Measurements from ENCODE around the gene FXYD3. TPM values are rescaled to one million over a fixed set of nuclear protein-coding genes. Genes with fewer than 3 reads are reported as not detected.

The FXYD3 gene
- polyA plus RNA-seq, 1 donor (not counting 4 experiments of a cell fraction or from before 2014, with no cell fraction given): 851 TPM

GRCh38 chr19:35155441-35155840 lies 39.8 kb downstream of the FXYD3 start:
- H3K27ac ChIP-seq (ENCODE audit: control insufficient read depth, insufficient read depth, low read length): peak overlapping the region; percentile 66
- H3K9me3 ChIP-seq (ENCODE audit: control insufficient read depth, low read depth, low read length): no peaks in the 10 kb centered on the region
- peaks cover 36% of the 10 kb centered on the region for H3K79me2 ChIP-seq (ENCODE audit: control insufficient read depth, insufficient read depth, low read length)
- H3K4me1 ChIP-seq (ENCODE audit: control insufficient read depth, extremely low read depth, insufficient read depth, low read length): peaks cover 20% of the 10 kb centered on the region
- H2AFZ ChIP-seq (ENCODE audit: control insufficient read depth, low read length): peak overlapping the region; percentile 6
- H3K9me1 ChIP-seq (ENCODE audit: control insufficient read depth, extremely low read depth, insufficient read depth, low read length): no peaks in the 10 kb centered on the region
- peak overlapping the region; percentile 90 for H3K4me2 ChIP-seq (ENCODE audit: control insufficient read depth, extremely low read depth, insufficient read depth, low read depth, low read length)
- dilution Hi-C loops (cut with MboI; ENCODE audit: extremely low pct_ligation_motif_present, low sequenced_read_pairs): no loop called here
- DNase-seq (ENCODE audit: low read depth, low spot score) (no peak), FAIRE-seq (no peak)
- H3K4me3 ChIP-seq (ENCODE audit: control insufficient read depth in 2 of 3, extremely low read depth in 1 of 3, insufficient read depth in 2 of 3, low read depth in 1 of 3, low read length in 3 of 3): peak overlapping the region; percentile 84 to 96 (median 90)
- no peaks in the 10 kb centered on the region for H3K27me3 ChIP-seq (ENCODE audit: control insufficient read depth, extremely low read depth, insufficient read depth, low read length)
- TF ChIP-seq EZH2 (IDR thresholded peaks at IDR 0.05; ENCODE audit: low read length): no peak
- no peak for TF ChIP-seq CTCF (optimal IDR thresholded peaks at IDR 0.05 in 1 of 3, IDR thresholded peaks at IDR 0.05 in 1 of 3, conservative IDR thresholded peaks at IDR 0.05 in 1 of 3; ENCODE audit: extremely low read depth in 1 of 3, insufficient read depth in 2 of 3, low read length in 3 of 3)
- H3K9ac ChIP-seq (ENCODE audit: control insufficient read depth, extremely low read depth, insufficient read depth, low read length): peak overlapping the region; percentile 85
- no peaks in the 10 kb centered on the region for H4K20me1 ChIP-seq (ENCODE audit: control insufficient read depth, extremely low read depth, insufficient read depth, low read length)
- H3K36me3 ChIP-seq (ENCODE audit: control insufficient read depth in 2 of 2, extremely low read depth in 1 of 2, insufficient read depth in 2 of 2, low read length in 2 of 2): peaks cover 20 to 38% of the 10 kb centered on the region in 2 experiments

- Histone ChIP-seq H4K20me1 (ENCODE audit: control insufficient read depth, extremely low read depth, insufficient read depth, low read length) (no peaks in the 10 kb centered on the region), H3K79me2 (ENCODE audit: control insufficient read depth, insufficient read depth, low read length) (peaks cover 36% of the 10 kb centered on the region), H3K4me3 (ENCODE audit: control insufficient read depth in 2 of 3, extremely low read depth in 1 of 3, insufficient read depth in 2 of 3, low read depth in 1 of 3, low read length in 3 of 3) (peak overlapping the region; percentile 84 to 96 (median 90)), H2AFZ (ENCODE audit: control insufficient read depth, low read length) (no peak overlapping the region), H3K9me3 (ENCODE audit: control insufficient read depth, low read depth, low read length) (no peaks in the 10 kb centered on the region), H3K9ac (ENCODE audit: control insufficient read depth, extremely low read depth, insufficient read depth, low read length) (peak overlapping the region; percentile 85), H3K27ac (ENCODE audit: control insufficient read depth, insufficient read depth, low read length) (no peak overlapping the region), H3K36me3 (ENCODE audit: control insufficient read depth in 2 of 2, extremely low read depth in 1 of 2, insufficient read depth in 2 of 2, low read length in 2 of 2) (peaks cover 22 to 41% of the 10 kb centered on the region in 2 experiments), H3K4me1 (ENCODE audit: control insufficient read depth, extremely low read depth, insufficient read depth, low read length) (peaks cover 20% of the 10 kb centered on the region), H3K27me3 (ENCODE audit: control insufficient read depth, extremely low read depth, insufficient read depth, low read length) (no peaks in the 10 kb centered on the region), H3K9me1 (ENCODE audit: control insufficient read depth, extremely low read depth, insufficient read depth, low read length) (no peaks in the 10 kb centered on the region), H3K4me2 (ENCODE audit: control insufficient read depth, extremely low read depth, insufficient read depth, low read depth, low read length) (peak overlapping the region; percentile 90)
- FAIRE-seq (peak; percentile 44), DNase-seq (ENCODE audit: low read depth, low spot score) (no peak)
- TF ChIP-seq EZH2 (IDR thresholded peaks at IDR 0.05; ENCODE audit: low read length): no peak
- TF ChIP-seq CTCF (optimal IDR thresholded peaks at IDR 0.05 in 1 of 3, IDR thresholded peaks at IDR 0.05 in 1 of 3, conservative IDR thresholded peaks at IDR 0.05 in 1 of 3; ENCODE audit: extremely low read depth in 1 of 3, insufficient read depth in 2 of 3, low read length in 3 of 3): no peak
- dilution Hi-C loops (cut with MboI; ENCODE audit: extremely low pct_ligation_motif_present, low sequenced_read_pairs): no loop called here
Measured at GRCh38 chr19:35155981-35156672, 40.5 kb downstream of the FXYD3 start.

All from keratinocyte (primary cell).